ENCODE measurements around the gene PARVA.

PARVA gene

DNA sequence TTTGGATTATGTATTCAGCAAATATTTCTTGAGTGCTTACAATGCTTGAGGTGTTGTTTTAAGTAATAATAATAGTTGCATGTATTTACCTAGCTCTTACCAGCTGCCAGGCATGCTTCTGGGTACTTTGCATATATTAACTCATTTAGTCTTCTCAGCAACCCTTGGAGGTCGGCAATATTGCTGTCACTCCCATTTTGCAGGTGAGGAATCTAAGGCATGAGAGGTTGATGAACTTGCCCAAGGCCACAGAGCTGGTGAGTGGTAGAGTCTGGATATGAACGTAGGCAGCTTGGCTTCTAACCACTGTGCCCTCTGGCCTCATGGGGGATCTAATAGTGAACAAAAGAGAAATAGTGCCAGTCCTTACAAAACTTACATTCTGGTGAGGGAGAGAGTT, 92.9 kb downstream of the PARVA start:
- Histone ChIP-seq H3K4me1 (ENCODE audit: control insufficient read depth in 2 of 2, insufficient read depth in 2 of 2, low read length in 2 of 2) (no peaks in the 10 kb centered on the region), H3K27me3 (ENCODE audit: control insufficient read depth in 2 of 2, insufficient read depth in 2 of 2, low read length in 2 of 2) (no peaks in the 10 kb centered on the region), H3K36me3 (ENCODE audit: control insufficient read depth in 2 of 2, insufficient read depth in 2 of 2, low read length in 2 of 2) (peaks cover 9 to 10% of the 10 kb centered on the region in 2 donors), H3K9ac (ENCODE audit: low read depth in 1 of 2, low read length in 2 of 2) (no peak overlapping the region), H3K9me3 (ENCODE audit: control insufficient read depth in 2 of 2, low read length in 2 of 2) (no peaks in the 10 kb centered on the region), H3K27ac (ENCODE audit: low read depth in 2 of 2, low read length in 2 of 2) (no peak overlapping the region), H3K4me3 (ENCODE audit: low read length in 2 of 2) (no peak overlapping the region)

DNA sequence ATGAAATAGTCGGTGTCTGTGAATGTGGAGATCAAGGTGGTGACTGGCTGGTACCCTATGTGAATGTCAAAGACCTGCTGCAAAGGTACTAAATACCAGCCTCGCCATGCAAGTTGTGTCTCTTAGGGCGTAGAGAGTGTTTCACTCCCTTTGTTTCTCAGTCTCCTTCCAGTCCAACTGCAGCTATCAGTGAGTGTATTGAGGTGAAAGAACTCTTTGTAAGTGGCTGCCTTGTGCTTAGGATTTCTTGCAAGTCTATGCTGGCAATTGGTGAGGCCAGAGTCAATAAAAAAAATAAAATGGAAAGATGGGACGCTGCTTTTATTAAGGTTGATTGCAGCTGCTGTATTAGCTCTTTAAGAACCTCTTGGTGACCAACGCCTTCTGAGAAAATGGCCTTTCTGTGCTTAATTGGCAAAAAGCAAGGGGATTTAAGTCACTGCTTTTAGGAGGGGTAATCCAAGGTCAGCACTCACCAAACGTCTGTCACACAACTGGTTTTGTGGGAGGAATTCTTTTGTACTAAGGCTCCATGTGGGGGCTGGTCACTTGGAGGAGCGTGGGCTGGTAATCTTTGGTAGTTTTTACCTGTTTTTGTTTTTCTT, 95.1 kb downstream of the PARVA start:
- no peaks in the 10 kb centered on the region for H3K9me3 ChIP-seq (ENCODE audit: control insufficient read depth in 2 of 2, low read length in 2 of 2)
- H3K9ac ChIP-seq (ENCODE audit: low read depth in 1 of 2, low read length in 2 of 2) = no peak overlapping the region
- H3K27me3 ChIP-seq (ENCODE audit: control insufficient read depth in 2 of 2, insufficient read depth in 2 of 2, low read length in 2 of 2) = no peaks in the 10 kb centered on the region
- no peak overlapping the region for H3K27ac ChIP-seq (ENCODE audit: low read depth in 2 of 2, low read length in 2 of 2)
- no peaks in the 10 kb centered on the region for H3K4me1 ChIP-seq (ENCODE audit: control insufficient read depth in 2 of 2, insufficient read depth in 2 of 2, low read length in 2 of 2)
- peaks cover 15 to 16% of the 10 kb centered on the region in 2 donors for H3K36me3 ChIP-seq (ENCODE audit: control insufficient read depth in 2 of 2, insufficient read depth in 2 of 2, low read length in 2 of 2)
- no peak overlapping the region for H3K4me3 ChIP-seq (ENCODE audit: low read length in 2 of 2)

DNA sequence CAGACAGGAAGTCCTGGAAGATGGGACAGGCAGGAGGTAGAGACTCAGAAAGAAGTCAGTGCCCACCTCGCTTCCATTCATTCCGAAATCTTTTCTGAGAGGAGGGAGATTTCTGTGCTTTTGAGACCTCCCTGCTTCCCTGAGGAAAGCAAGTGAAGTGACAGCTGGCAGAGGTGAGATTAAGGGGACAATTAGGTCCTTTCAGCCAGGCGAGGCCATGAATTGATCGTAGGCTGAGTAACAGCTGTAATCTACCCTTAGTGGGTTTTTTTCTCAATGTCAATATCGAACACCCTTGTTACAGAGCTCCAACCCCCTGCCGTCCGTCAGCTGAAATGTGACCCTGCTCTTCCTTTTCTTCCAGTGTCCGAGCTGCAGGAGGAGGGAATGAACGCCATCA, 96.0 kb downstream of the PARVA start:
- H3K27ac ChIP-seq (ENCODE audit: low read depth in 2 of 2, low read length in 2 of 2) = no peak overlapping the region

DNA sequence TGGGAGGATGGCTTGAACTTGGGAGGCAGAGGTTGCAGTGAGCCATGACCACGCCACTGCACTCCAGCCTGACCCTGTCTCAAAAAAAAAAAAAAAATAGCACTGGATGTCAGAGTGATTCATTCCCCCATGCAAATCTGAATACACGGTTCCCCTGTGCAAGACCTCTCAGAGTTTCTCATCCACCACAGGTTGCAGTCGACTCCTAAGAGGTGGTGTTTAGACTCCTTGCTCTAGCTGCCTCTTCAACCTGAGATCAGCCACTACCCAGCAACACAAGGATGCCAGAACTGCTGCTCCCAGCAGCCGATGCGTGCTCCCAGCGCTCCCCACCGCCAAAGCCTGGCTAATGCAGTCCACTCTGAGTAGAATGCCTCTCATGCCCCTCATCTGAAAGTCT, 97.5 kb downstream of the PARVA start:
- peaks cover 22 to 26% of the 10 kb centered on the region in 2 donors for H3K36me3 ChIP-seq (ENCODE audit: control insufficient read depth in 2 of 2, insufficient read depth in 2 of 2, low read length in 2 of 2)
- H3K27ac ChIP-seq (ENCODE audit: low read depth in 2 of 2, low read length in 2 of 2) = no peak overlapping the region
- no peaks in the 10 kb centered on the region for H3K27me3 ChIP-seq (ENCODE audit: control insufficient read depth in 2 of 2, insufficient read depth in 2 of 2, low read length in 2 of 2)
- no peaks in the 10 kb centered on the region for H3K4me1 ChIP-seq (ENCODE audit: control insufficient read depth in 2 of 2, insufficient read depth in 2 of 2, low read length in 2 of 2)
- no peak overlapping the region for H3K9ac ChIP-seq (ENCODE audit: low read depth in 1 of 2, low read length in 2 of 2)
- no peak overlapping the region for H3K4me3 ChIP-seq (ENCODE audit: low read length in 2 of 2)
- no peaks in the 10 kb centered on the region for H3K9me3 ChIP-seq (ENCODE audit: control insufficient read depth in 2 of 2, low read length in 2 of 2)

More for the DNA sequence above, 96.0 kb downstream of the PARVA start:
- Histone ChIP-seq H3K9me3 (ENCODE audit: control insufficient read depth in 2 of 2, low read length in 2 of 2) (no peaks in the 10 kb centered on the region), H3K4me3 (ENCODE audit: low read length in 2 of 2) (no peak overlapping the region), H3K27me3 (ENCODE audit: control insufficient read depth in 2 of 2, insufficient read depth in 2 of 2, low read length in 2 of 2) (no peaks in the 10 kb centered on the region), H3K36me3 (ENCODE audit: control insufficient read depth in 2 of 2, insufficient read depth in 2 of 2, low read length in 2 of 2) (peaks cover 21 to 22% of the 10 kb centered on the region in 2 donors), H3K9ac (ENCODE audit: low read depth in 1 of 2, low read length in 2 of 2) (no peak overlapping the region), H3K4me1 (ENCODE audit: control insufficient read depth in 2 of 2, insufficient read depth in 2 of 2, low read length in 2 of 2) (no peaks in the 10 kb centered on the region)

DNA sequence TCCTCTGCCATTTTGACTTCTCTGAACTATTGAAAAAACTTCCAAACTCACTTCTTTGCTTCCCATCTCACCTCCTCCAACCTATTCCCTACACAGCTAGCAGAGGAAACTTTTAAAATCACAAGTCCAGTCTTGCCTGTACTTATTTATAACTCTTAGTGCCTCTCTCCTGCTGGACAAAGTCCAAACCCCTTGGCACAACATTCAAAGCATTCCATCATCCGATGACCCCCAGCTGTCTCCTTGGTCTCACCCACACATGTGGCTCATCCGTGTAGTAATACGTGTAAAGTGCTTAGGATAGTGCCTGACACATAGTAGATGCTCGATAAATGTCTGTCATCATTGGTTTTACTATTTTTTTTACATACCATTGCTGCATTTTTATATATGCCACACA, 101.4 kb downstream of the PARVA start:
- no peak overlapping the region for H3K4me3 ChIP-seq (ENCODE audit: low read length in 2 of 2)
- peaks cover 30 to 40% of the 10 kb centered on the region in 2 donors for H3K36me3 ChIP-seq (ENCODE audit: control insufficient read depth in 2 of 2, insufficient read depth in 2 of 2, low read length in 2 of 2)
- H3K4me1 ChIP-seq (ENCODE audit: control insufficient read depth in 2 of 2, insufficient read depth in 2 of 2, low read length in 2 of 2) = no peaks in the 10 kb centered on the region
- no peak overlapping the region for H3K9ac ChIP-seq (ENCODE audit: low read depth in 1 of 2, low read length in 2 of 2)
- no peak overlapping the region for H3K27ac ChIP-seq (ENCODE audit: low read depth in 2 of 2, low read length in 2 of 2)
- H3K27me3 ChIP-seq (ENCODE audit: control insufficient read depth in 2 of 2, insufficient read depth in 2 of 2, low read length in 2 of 2) = no peaks in the 10 kb centered on the region
- H3K9me3 ChIP-seq (ENCODE audit: control insufficient read depth in 2 of 2, low read length in 2 of 2) = no peaks in the 10 kb centered on the region

DNA sequence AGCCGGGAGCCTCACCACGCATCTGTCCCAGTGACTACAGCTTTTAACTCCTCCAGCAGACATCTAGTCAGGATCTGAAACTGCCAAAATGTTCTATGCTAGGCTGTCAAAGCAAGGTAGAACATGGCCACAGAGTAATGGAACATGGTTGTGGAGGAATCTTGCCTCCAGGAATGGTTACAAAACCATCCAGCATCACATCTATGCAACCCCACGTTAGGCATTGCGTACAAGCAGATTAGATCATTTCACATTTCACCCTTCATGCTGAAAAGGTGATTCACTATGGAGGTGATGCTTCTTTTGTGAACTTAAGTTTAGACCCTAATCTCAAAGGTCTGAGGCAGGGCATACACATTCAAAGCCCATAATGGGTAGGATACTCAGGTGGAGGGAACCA, 103.0 kb downstream of the PARVA start:
- H3K36me3 ChIP-seq (ENCODE audit: control insufficient read depth in 2 of 2, insufficient read depth in 2 of 2, low read length in 2 of 2) = peaks cover 19 to 29% of the 10 kb centered on the region in 2 donors
- no peaks in the 10 kb centered on the region for H3K4me1 ChIP-seq (ENCODE audit: control insufficient read depth in 2 of 2, insufficient read depth in 2 of 2, low read length in 2 of 2)
- H3K9ac ChIP-seq (ENCODE audit: low read depth in 1 of 2, low read length in 2 of 2) = no peak overlapping the region
- no peak overlapping the region for H3K27ac ChIP-seq (ENCODE audit: low read depth in 2 of 2, low read length in 2 of 2)
- H3K4me3 ChIP-seq (ENCODE audit: low read length in 2 of 2) = no peak overlapping the region
- H3K9me3 ChIP-seq (ENCODE audit: control insufficient read depth in 2 of 2, low read length in 2 of 2) = no peaks in the 10 kb centered on the region
- H3K27me3 ChIP-seq (ENCODE audit: control insufficient read depth in 2 of 2, insufficient read depth in 2 of 2, low read length in 2 of 2) = no peaks in the 10 kb centered on the region

DNA sequence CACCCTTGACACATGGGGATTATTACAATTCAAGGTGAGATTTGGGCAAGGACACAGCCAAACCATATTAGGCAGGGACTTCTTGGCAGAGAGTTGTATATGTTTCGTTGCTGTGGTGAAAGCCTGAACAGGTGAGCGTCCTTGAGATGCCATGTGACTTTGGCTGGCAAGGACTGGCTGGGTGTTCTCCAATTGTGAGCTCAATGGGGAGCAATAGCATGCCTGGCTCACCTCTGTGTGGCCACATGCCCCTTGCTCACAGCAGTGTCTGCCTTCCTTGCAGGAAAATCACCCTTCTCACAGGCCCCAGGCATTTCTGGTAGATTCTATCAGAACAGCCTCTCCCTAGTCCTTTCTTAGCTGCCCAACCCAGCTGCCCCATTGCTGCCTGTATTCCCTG, 105.5 kb downstream of the PARVA start:
- Histone ChIP-seq H3K9me3 (ENCODE audit: control insufficient read depth in 2 of 2, low read length in 2 of 2) (no peaks in the 10 kb centered on the region), H3K36me3 (ENCODE audit: control insufficient read depth in 2 of 2, insufficient read depth in 2 of 2, low read length in 2 of 2) (peaks cover 15 to 28% of the 10 kb centered on the region in 2 donors), H3K9ac (ENCODE audit: low read depth in 1 of 2, low read length in 2 of 2) (no peak overlapping the region), H3K4me1 (ENCODE audit: control insufficient read depth in 2 of 2, insufficient read depth in 2 of 2, low read length in 2 of 2) (no peaks in the 10 kb centered on the region), H3K27me3 (ENCODE audit: control insufficient read depth in 2 of 2, insufficient read depth in 2 of 2, low read length in 2 of 2) (no peaks in the 10 kb centered on the region), H3K4me3 (ENCODE audit: low read length in 2 of 2) (no peak overlapping the region), H3K27ac (ENCODE audit: low read depth in 2 of 2, low read length in 2 of 2) (no peak overlapping the region)

DNA sequence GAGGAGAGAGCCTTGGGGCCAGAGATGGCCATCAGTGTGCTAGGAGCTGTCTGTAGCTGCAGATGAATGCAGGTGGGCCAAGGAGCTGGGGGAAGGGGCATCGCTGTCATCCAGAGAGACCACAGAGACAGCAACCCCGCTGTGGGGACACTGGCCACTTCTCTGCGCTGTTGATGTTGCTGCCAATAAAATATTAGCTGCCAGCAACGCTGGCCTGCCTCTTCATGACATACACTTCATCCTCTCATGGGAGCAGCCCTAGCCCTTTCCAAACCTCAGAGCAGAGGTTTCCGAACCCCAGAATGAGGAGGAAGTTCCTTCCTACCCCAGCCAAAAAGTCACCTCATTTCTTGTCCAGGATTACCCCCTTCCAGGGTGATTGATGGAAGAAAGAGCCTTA, 106.2 kb downstream of the PARVA start:
- peaks cover 8 to 24% of the 10 kb centered on the region in 2 donors for H3K36me3 ChIP-seq (ENCODE audit: control insufficient read depth in 2 of 2, insufficient read depth in 2 of 2, low read length in 2 of 2)
- no peak overlapping the region for H3K27ac ChIP-seq (ENCODE audit: low read depth in 2 of 2, low read length in 2 of 2)
- no peak overlapping the region for H3K4me3 ChIP-seq (ENCODE audit: low read length in 2 of 2)
- no peaks in the 10 kb centered on the region for H3K4me1 ChIP-seq (ENCODE audit: control insufficient read depth in 2 of 2, insufficient read depth in 2 of 2, low read length in 2 of 2)
- H3K9me3 ChIP-seq (ENCODE audit: control insufficient read depth in 2 of 2, low read length in 2 of 2) = no peaks in the 10 kb centered on the region
- no peak overlapping the region for H3K9ac ChIP-seq (ENCODE audit: low read depth in 1 of 2, low read length in 2 of 2)
- H3K27me3 ChIP-seq (ENCODE audit: control insufficient read depth in 2 of 2, insufficient read depth in 2 of 2, low read length in 2 of 2) = no peaks in the 10 kb centered on the region

DNA sequence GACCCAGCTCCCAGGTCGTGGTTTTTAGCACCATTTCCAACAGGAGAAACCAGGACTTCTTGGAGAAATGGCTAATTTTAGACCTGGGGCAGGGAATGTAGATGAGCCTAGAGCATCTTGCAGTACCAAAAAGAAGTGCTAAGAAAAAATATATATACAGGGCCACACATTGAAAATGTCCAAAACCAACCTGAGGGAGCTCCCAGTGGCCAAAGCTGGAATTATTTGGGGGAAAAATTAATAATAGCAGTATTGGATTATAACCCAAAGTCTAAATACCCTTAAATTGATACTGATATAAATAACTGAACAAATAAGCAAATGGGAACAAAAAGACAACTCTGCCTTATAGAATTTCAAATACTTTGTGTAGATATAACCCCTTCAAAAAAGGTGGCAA, 108.0 kb downstream of the PARVA start:
- Histone ChIP-seq H3K4me3 (ENCODE audit: low read length in 2 of 2) (no peak overlapping the region), H3K36me3 (ENCODE audit: control insufficient read depth in 2 of 2, insufficient read depth in 2 of 2, low read length in 2 of 2) (peaks cover 2 to 23% of the 10 kb centered on the region in 2 donors), H3K27me3 (ENCODE audit: control insufficient read depth in 2 of 2, insufficient read depth in 2 of 2, low read length in 2 of 2) (no peaks in the 10 kb centered on the region), H3K27ac (ENCODE audit: low read depth in 2 of 2, low read length in 2 of 2) (no peak overlapping the region), H3K9me3 (ENCODE audit: control insufficient read depth in 2 of 2, low read length in 2 of 2) (no peaks in the 10 kb centered on the region), H3K9ac (ENCODE audit: low read depth in 1 of 2, low read length in 2 of 2) (no peak overlapping the region), H3K4me1 (ENCODE audit: control insufficient read depth in 2 of 2, insufficient read depth in 2 of 2, low read length in 2 of 2) (no peaks in the 10 kb centered on the region)

DNA sequence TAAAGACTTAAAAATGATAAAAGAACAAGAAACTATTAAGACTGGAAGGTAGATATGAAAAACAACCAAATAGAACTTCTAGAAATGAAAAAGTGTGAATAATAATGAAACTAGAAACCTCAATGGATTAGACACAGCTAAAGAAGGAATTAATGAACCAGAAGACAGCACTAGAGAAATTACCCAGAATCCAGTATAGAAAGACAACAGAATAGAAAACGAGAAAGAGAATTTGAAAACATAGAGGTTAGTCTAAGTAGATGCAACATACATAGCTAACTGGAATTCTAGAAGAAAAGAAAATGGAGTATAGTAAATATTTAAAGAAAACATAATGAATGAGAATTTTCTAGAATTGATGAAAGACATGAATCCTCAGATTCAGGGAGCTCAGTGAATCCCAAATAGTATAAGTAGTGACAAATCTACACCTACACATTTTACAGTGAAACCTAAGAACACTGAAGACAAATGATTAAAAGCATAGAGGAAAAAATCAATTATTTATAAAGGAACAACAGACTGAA, 111.9 kb downstream of the PARVA start:
- H3K4me3 ChIP-seq (ENCODE audit: low read length in 2 of 2) = no peak overlapping the region
- no peaks in the 10 kb centered on the region for H3K9me3 ChIP-seq (ENCODE audit: control insufficient read depth in 2 of 2, low read length in 2 of 2)
- H3K9ac ChIP-seq (ENCODE audit: low read depth in 1 of 2, low read length in 2 of 2) = no peak overlapping the region
- H3K27ac ChIP-seq (ENCODE audit: low read depth in 2 of 2, low read length in 2 of 2) = no peak overlapping the region
- H3K36me3 ChIP-seq (ENCODE audit: control insufficient read depth in 2 of 2, insufficient read depth in 2 of 2, low read length in 2 of 2) = peaks cover 0 to 6% of the 10 kb centered on the region in 2 donors
- no peaks in the 10 kb centered on the region for H3K27me3 ChIP-seq (ENCODE audit: control insufficient read depth in 2 of 2, insufficient read depth in 2 of 2, low read length in 2 of 2)
- H3K4me1 ChIP-seq (ENCODE audit: control insufficient read depth in 2 of 2, insufficient read depth in 2 of 2, low read length in 2 of 2) = no peaks in the 10 kb centered on the region
